Stimulated activated CD4-positive, alpha-beta T cell treated with anti-CD3 and anti-CD28 coated beads, Interleukin-12 subunit alpha, Interleukin-12 subunit beta, amount 100 ng/mL, for 4 hours (primary cell): Measurements from ENCODE around the gene CCNY.

Experiments used
- DNase-seq: peaks from one replicate; pipeline ENCODE4 v3.0.0-alpha.2; 2020

The CCNY gene

DNA sequence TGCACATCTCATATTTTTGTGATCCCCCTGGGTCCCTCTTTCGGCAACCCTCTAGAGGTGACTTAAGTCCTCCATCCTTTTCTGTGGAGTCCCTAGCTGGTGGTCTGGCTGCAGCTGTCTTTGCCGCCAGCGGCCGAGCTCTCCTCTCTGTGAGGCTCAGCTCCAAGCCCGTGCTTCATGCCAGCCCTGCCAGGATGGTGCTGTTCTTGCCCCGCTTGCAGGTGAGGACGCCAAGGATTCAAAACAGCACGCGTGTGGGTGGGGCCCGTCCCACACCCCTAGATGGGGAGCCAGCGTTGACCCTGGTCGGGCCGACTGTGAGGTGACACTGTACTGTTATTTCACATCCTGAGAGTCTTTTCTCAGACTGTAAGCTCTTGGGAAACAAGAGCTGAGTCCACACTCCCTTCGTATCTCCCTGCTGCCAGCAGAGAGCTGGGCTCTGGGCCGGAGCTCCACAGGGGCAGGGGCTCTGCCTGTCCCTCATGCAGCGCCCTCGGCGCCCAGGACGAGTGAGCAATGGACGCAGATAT, 232.2 kb downstream of the CCNY start:
- no peak for DNase-seq

DNA sequence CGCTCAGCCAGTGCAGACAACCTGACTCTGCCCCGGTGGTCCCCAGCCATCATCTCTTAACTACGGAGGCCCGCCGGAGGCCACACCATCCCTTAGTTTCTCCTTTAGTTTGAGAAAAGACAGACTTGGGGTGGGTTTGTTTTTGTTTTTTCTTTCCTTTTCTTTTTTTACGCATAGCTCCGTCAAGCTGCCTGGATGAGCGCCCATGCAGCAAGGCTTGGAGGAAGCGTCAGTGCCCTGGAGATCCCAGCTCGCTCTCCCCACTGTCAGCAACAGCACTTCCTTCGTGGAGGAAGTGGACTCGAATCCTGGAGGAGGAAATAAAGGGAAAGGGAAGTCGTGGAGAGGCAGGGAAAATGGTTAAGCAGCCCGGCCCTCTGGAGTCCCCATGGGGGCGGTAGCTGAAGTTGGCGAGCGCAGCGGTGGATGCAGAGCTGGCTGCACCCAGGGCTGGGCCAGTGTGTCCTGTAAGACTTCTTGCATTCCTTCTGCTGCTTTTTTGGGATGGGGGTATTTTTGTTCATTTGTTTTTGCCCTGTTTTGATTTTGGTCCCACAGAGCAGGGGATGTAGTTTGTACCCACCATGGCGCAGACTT, 232.9 kb downstream of the CCNY start:
- no peak for DNase-seq

DNA sequence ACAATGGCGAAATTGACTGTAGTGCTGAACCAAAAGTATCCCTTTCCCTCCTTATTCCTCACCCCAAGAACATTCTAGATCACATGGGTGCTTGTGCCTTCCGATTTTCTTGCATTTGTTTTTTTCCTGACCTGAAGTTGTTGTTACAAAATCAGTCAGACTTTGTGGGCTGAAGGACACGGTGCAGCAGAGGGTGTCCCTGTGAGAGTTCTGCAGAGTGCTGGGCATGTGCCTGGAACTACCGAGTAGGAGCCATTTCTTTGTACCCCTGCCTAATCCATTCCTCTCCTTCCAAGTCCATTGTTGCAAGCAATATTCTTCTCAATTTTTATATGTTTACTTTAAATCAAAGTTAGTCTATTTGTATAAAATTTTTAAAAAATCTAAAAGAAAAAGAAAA, 233.5 kb downstream of the CCNY start:
- no peak for DNase-seq

DNA sequence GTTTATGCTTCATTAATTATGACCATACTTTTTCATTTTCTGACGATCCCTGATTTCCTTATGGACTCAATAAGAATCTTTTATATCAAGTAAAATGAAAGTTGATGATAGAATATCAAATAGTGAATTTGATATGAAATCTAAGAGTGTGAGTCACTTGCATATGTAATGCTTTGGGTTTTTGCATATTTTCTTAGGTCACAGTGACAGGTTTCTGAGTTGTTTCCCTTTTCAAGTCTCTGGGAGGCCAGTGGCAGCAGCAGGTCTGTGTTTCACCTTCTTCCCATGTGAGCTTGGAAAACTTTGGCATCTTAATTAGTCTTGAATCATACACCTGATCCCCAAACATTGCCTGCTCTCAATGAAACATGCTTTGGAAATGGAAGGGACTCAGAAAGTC, 234.1 kb downstream of the CCNY start:
- no peak for DNase-seq

DNA sequence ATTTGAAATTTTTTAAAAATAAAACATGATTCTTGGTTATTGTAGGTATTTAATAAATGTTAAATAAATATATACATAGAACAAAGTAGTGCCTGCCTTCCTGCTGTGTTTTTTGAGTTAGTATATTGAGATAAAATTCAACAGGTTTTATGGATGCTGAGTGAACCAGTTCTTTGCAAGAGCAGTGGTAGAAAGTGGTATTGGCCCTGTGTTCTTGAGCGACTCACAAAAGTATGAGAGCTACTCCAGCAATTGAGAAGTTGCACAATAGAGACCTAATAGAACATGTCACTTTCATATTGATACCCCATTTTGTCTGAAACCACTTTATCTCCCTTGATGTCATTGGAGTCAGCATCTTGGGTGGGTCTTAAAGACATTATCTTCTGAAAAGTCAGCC, 236.3 kb downstream of the CCNY start:
- DNase-seq, result no peak

DNA sequence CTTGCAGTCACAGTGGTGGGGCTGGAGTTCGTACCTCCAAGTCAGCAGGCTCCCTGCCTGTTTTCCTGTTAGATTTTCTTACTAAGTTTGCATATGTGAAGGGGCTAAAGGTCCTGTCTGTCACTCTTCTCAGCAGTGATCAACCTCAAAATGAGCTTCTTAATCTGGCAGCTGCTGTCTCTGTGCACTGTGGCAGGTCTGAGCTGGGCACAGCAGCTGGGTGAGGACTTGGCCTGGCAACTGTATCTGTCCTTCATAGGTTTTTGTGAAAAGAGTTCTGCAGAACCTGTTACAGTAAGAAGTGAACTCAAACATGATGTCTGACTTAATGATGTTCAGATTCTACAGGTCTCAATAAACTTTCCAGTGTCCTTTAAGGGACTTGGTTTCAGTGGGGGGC, 237.5 kb downstream of the CCNY start:
- DNase-seq, result no peak

DNA sequence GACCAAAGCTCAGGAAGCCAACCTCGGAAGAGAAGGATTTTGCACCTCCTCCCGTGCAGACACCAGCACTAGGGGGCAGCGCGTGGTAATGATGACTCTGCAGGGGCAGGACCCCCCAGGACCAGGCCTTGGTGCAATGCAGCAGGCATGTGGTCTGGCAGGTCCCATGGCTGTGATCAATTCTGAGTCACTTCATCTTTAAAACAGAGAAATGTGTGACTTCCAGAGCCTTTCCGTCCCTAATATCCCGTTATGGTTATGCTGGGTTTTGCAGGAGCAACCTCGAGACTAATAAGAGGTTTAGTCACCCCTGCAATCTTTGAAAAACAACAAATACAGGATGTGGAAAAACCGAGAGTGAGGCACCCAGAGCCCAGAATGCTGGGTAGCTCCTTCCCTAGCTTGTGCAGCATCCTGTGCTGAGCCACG, 238.6 kb downstream of the CCNY start:
- DNase-seq, result no peak

DNA sequence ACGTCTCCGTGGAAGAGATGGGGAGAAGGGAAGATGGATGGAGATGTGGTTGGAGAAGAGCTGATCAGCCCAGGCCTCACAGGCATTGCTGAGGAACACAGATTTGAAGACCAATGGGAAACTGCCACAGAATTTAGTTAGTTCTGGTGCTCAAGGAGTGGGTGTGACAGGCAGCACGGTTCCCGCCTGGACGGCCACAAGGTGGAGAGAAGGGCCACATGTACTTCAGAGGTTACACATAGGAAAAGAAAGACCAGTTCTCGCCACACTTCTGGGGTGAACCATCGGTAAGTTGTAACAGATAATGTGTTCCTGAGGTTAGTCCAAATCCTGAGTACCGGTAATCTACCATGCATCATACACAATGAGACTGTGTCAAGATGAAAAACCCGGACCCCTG, 239.3 kb downstream of the CCNY start:
- DNase-seq, result no peak

DNA sequence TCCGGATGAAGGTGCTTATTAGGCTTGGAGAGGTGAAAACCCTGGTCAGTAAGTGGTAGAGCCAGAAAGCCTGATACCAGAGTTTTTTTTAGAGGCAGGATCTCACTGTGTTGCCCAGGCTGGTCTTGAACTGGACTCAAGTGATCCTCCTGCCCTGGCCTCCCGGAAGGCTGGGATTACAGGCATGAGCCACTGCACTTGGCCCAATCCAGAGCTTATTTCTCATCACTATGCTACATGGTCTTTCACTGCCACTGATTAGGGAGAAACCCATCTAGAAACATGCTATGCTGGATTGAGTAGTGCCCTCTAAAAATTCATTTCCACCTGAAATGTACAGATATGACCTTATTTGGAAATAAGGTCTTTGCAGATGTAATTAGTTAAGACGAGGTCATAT, 240.4 kb downstream of the CCNY start:
- DNase-seq, result no peak

DNA sequence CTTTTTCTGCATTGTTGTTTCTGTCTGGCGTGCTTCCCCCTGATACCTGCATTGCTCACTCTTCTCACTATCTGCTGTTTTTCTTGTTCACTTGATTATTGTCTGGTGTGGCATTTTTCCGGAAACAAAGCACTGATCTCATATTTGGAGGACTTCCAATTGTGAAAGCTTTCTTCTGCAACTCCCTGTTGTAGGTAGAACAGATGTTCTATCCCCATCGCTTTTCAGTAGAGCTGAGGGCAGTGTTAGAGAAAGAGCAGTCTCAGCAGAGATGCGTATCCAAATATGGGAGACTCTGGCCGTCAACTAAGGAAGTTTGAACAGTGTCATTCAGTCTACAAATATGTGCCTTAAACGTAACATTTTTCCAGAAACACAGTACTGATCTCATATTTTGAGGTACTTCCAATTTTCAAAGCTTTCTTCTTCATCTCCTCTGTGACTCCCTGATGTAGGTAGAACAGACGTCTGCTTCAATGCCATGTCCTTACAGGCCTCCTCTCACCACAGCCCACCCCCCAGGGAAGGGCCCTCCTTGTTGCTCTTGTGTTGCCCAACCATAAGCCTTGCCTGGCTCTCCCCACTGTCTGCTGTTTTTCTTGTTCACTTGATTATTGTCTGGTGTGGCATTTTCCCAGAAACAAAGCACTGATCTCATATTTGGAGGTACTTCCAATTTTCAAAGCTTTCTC, 241.8 kb downstream of the CCNY start:
- no peak for DNase-seq

DNA sequence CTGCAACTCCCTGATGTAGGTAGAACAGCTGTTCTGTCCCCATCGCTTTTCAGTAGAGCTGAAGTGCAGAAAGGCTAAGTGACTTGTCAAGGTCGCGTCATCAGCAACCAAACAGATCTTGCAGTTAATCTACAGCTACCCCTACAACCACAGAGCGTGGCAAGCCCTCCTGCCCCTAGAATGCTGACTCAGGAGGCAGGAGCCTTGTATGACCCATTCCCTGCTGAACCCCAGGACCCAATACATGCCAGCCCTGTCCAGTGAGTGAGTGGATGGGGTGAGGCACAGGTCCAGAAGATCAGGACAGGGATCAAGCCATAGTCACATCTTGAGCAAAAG, 242.3 kb downstream of the CCNY start:
- no peak for DNase-seq

DNA sequence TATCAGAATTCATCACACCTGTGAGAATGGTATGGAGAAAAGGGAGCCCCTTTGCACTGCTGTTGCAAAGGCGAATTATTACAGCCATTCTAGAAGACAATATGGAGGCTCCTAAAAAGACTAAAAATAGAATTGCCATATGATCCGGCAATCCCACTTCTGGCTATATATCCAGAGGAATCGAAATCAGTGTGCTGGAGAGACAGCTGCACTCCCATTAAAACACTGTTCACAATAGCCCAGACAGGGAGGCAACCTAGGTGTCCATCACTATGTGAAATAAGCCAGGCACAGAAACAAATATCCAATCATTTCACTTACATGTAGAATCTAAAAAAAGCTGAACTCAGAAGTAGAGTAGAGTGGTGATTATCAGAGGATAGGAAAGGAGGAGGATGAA, 242.8 kb downstream of the CCNY start:
- DNase-seq, result no peak

DNA sequence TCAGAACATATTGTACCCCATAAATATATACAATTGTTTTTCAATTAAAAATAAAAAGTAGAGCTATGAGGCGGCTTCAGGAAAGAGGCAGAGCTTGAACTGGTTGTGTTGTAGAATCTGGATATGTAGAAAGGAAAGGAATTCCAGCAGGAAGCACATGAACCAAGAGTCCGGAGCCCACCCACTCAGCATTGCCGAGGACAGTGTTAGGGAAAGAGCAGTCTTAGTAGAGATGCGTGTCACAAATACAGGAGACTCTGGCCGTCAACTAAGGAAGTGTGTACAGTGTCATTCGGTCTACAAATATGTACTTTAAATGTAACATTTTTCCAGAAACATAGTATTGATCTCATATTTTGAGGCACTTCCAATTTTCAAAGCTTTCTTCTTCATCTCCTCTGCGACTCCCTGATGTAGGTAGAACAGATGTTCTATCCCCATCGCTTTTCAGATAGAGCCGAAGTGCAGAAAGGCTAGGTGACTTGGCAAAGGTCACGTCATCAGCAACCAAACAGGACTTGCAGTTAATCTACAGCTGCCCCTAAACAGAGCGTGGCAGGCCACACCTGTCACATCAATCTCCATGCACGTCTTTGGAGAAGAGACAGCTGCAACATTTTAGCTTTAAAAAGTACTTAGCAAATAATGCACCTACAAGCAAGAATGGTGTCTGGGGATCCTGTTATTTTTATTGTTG, 243.6 kb downstream of the CCNY start:
- DNase-seq, result no peak

DNA sequence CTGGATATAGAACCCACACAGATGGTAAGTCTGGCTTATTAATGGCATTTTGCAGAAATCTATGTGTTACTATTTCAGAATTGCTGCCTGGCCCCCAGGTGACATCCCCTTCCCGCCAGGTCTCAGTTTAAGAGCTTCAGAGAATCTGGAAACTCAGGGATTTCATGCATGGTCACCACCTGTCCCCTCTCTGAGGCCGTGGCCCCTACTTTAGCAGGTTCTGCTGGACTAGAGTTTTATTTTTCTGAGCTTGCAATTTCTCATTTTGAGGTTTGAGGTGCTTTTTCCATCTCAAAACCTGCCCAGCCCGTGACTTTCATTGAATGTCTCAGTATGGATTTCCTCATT, 244.1 kb downstream of the CCNY start:
- DNase-seq, result no peak

DNA sequence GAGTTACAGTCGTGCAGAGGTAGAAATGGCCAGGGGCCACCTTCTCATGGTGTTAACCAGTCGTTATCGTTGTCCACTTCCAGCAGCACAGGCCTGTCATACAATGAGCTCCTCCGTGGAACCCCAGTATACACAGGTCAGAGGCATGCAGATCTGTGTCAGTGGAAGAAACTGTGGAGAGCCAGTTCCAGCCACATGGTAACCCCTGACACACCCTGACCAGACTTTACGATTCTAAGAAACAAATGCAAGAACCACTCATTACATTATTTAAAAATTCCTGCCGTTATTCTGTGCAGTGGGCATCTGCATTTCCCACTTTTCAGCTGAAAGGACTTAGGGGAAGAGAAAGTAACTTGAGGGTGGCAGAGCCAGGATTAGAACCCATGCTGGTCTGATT, 245.3 kb downstream of the CCNY start:
- no peak for DNase-seq

DNA sequence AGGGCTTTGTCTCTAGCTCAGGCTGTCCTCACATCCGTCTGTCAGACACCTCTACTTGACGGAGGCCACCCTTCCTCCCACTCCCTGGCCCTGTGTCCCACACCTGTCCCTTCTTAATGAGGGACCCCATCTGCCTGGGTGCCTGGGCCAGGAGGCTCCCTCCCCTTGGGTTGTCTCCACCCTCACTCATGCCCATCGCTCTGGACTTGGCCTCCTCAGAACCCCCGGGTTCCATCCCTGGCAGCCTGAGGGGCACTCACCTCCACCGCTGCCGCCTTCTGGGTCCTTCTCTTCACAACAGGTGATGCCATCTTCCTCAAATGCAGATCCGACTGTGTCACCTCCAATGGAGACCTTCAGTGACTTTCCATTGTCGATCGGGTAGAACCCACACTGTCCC, 248.6 kb downstream of the CCNY start:
- DNase-seq, result no peak

DNA sequence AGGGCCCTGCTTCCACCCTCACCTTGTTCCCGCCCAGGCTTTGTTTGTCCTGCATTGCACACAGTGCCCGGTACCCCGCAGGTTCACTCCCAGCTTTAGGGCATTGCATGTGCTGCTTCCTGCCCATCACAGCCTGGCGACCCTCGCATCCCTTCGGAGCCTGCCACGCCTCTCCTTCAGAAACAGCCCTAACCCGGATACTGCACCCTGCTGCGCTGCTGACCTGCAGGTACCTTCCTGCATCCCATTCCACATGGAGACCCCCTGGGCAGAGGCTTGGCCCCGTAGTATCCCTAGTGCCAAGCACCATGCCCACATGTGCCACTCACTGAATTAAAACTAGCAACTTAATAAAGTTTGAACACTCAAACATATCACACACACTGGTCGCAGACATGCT, 249.0 kb downstream of the CCNY start:
- no peak for DNase-seq

DNA sequence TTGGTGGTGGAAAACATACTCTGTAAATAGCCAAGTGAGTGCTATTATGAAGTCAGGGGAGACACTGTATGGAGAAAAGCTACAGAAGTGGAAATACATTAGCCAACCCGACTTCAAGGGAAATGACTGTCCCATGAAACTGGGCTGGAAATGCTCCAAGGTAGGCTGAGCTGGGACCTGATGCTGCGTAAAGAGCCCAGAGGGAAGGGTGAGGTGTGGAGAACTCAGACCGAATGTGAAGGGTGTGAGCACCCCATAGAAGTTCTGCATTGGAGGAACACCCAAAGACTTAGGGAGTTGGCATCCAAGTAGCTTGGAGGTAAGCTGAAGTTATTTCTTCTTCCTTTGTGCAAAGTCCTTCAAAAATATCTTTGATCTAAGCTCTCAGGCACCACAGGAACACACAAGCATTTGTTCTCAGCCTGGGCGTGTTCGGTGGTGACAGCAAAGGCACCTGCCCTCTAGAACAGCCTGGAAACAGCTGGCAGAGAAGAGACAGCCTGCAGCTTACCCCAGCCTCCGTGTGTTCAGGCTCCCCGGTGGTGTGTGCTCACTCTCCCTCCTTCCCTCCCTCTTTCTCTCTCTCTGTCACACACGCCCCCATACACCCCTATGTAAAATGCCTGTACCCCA, 249.7 kb downstream of the CCNY start:
- DNase-seq, result no peak

DNA sequence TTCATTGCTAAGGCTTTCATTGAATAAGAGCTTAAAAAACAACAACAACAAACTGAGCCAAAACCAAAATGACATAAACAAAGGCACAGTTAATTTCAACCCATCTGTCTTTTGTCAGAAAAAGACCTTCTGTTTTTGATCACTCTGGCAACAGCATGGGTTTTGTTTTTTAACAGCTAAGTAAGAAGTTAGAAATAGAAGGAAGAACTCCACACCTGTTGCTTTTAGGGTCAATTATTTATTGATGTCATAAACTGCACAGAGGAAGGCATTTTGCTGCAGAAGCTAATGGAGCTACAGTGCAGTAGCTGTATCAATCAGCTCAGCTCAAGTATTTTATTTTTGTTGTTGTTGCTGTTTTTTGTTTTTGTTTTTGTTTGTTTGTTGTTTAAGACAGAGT, 252.5 kb downstream of the CCNY start:
- DNase-seq, result no peak

DNA sequence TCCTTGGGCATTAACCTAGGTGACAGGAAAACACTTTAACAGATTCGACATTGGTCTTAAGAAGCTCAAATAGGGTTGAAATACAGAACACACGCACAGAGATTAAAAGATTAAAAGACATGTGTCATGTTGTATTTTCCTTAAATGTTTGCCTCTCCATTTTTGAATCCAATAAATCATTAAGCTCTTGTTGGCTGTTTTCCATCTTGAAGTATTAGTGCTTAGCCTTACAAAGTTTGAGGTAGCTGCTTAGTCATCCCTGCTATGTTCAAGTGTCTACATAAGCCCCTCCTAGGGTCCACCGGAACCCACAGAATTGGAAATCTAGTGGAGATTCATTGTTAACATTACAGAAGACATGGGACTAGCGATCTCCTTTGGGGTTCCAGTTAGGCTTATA, 256.1 kb downstream of the CCNY start:
- DNase-seq, result no peak

DNA sequence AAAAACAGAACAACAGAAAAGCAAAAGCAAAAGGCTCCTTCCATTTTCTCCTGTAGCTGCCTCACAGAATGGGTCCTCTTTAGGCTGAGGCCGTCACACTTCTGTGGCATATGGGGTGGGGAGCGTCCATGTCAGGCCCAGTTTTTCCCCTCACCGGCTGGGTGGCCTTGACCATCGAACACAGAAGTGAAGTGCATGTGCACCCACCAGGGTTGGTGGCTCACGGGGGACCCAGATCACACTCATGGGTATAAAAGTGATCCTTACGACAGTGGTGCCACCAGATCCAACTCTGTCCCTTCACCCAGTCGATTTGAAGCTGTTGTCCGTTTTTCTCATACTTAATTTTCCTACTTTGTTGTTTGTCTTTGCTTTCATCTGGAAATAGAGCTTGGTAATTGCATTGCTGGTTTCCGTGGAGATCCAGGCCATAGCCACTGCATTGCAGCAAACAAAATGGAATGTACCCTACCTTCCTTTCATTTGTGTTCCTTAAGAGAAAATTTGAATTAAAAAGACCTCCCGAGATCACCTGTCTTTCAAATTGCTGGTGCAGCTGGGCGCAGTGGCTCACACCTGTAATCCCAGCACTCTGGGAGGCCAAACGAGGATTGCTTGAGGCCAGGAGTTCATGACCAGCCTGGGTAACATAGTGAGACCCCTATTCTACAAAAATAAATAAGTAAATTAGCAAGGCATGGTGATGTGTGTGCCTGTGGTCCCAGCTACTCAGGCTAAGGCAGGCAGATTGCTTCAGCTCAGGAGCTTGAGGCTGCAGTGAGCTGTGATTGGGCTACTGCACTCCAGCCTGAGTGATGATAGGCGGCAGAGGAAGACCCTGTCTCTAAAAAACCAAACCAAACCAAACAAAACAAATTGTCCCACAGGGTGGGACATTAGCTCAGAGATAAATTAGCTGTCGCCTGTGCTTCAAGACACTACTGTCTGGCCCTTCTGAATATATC, 258.1 kb downstream of the CCNY start:
- no peak for DNase-seq

DNA sequence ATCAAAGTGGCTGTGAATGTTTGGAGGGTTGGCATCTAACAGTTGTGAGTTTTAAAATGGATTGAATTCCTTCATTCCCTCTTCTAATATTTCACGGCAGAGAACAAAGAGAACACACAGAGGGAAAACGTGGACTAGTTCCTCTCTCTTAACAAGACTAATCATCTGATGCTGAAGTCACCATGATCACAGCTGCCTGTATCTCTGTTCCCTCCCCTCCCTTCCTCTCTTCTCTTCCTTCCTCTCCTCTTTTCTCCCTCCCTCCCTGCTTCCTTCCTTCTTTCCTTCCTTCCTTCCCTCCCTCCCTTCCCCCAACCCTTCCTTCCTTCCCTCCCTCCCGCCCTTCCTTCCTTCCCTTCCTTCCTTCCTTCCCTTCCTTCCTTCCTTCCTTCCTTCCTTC, 258.8 kb downstream of the CCNY start:
- DNase-seq, result no peak

DNA sequence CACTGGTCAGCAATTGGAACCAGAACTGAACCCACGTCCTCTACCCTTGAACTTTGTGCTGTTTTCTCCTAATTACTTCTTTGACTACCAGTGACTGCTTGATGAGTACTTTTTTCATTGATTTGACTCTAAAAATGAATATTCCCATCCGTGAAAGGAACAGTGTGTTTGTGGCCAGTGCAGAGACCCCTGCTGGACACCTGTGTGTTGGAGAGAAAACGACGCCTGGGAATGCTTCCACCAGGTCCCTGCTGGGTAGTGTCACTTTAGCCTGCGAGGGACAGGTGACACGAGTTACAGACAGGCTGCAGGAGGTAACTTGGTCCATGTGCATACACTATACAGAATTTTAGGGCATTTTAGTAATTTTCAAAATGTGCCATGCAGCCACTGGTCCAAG, 262.1 kb downstream of the CCNY start:
- DNase-seq, result no peak
